ENCODE data around the gene LRRC36. TPM values are rescaled to one million over a fixed set of nuclear protein-coding genes. Genes with fewer than 3 reads are reported as not detected.
A peak's percentile ranks its signal among the peaks of the same experiment; 100 is the strongest.

LRRC36 gene
- total and polyA plus RNA-seq, 2 of the 13 experiments (the other 11 are each of a cell fraction or from before 2014, with no cell fraction given), result 0.12 to 0.15 TPM

- no peak for TF ChIP-seq NCOA1 (CRISPR knock-in tag; IDR thresholded peaks at IDR 0.05)
- TF ChIP-seq ZNF839 (CRISPR knock-in tag; IDR thresholded peaks at IDR 0.05; ENCODE audit: borderline replicate concordance), result no peak
- TF ChIP-seq RAD21 (CRISPR knock-in tag; IDR thresholded peaks at IDR 0.05), result peak; percentile 53
- no peak for TF ChIP-seq ZNF639 (CRISPR knock-in tag; conservative IDR thresholded peaks at IDR 0.05)
- TF ChIP-seq SP5 (CRISPR knock-in tag; IDR thresholded peaks at IDR 0.05; ENCODE audit: borderline replicate concordance, low read depth), result no peak
- TF ChIP-seq NR0B2 (CRISPR knock-in tag; IDR thresholded peaks at IDR 0.05), result no peak
- TF ChIP-seq ZBTB33 (CRISPR knock-in tag; IDR thresholded peaks at IDR 0.05), result peak; percentile 56; the same call in 1 of the 2 replicates
- no peak for TF ChIP-seq THAP9 (CRISPR knock-in tag; IDR thresholded peaks at IDR 0.05; ENCODE audit: borderline replicate concordance)
- TF ChIP-seq FOXO4 (CRISPR knock-in tag; conservative IDR thresholded peaks at IDR 0.05), result no peak
- TF ChIP-seq STAG1 (CRISPR knock-in tag; IDR thresholded peaks at IDR 0.05), result peak; percentile 60
- TF ChIP-seq ZNF235 (CRISPR knock-in tag; IDR thresholded peaks at IDR 0.05; ENCODE audit: borderline replicate concordance), result no peak
- TF ChIP-seq REL (CRISPR knock-in tag; conservative IDR thresholded peaks at IDR 0.05), result no peak
- TF ChIP-seq KDM5B (CRISPR knock-in tag; IDR thresholded peaks at IDR 0.05; ENCODE audit: borderline replicate concordance), result no peak
Measured at GRCh38 chr16:67399218-67399733, 72.7 kb downstream of the LRRC36 start (continued).
